Mesendoderm (in vitro differentiated cells): Measurements from ENCODE around the gene SCG5.

Experiments
- DNase-seq: peaks from one replicate; pipeline ENCODE4 v3.0.0; 2013
- H2AK5ac ChIP-seq: 2 replicates; pipeline ENCODE4 v1.6.1; 2013; ENCODE audit warnings: low read length, inconsistent platforms
- H2BK120ac ChIP-seq: 2 replicates; pipeline ENCODE4 v1.6.1; 2013; ENCODE audit warnings: low read depth, mild to moderate bottlenecking, low read length, moderate library complexity, mixed read lengths
- H2BK15ac ChIP-seq: replicated peaks from 2 replicates; pipeline ENCODE4 v1.6.1; 2013; ENCODE audit warnings: low read depth, mild to moderate bottlenecking, moderate library complexity
- H2BK5ac ChIP-seq: 2 replicates; pipeline ENCODE4 v1.6.1; 2013; ENCODE audit warnings: low read length, inconsistent platforms
- H3K18ac ChIP-seq: 2 replicates; pipeline ENCODE4 v1.6.1; 2013; ENCODE audit warnings: mild to moderate bottlenecking, low read length, mixed read lengths
- H3K23ac ChIP-seq: one replicate; pipeline ENCODE4 v1.6.1; 2013; ENCODE audit warnings: low read length
- H3K27ac ChIP-seq: 2 replicates; pipeline ENCODE4 v1.5.1; 2013; ENCODE audit warnings: low read depth, mild to moderate bottlenecking, inconsistent platforms, low read length, moderate library complexity
- H3K27me3 ChIP-seq: 2 replicates; pipeline ENCODE4 v1.6.1; 2013; ENCODE audit warnings: low read length, control low read depth, mild to moderate bottlenecking, inconsistent platforms; ENCODE audit not compliant: insufficient read depth, poor library complexity
- H3K36me3 ChIP-seq: 2 replicates; pipeline ENCODE4 v1.6.1; 2013; ENCODE audit warnings: low read length, inconsistent platforms; ENCODE audit not compliant: control insufficient read depth, insufficient read depth
- H3K4ac ChIP-seq: one replicate; pipeline ENCODE4 v1.6.1; 2013; ENCODE audit warnings: low read depth, mild to moderate bottlenecking, low read length, moderate library complexity
- H3K4me1 ChIP-seq: 2 replicates; pipeline ENCODE4 v1.6.1; 2013; ENCODE audit warnings: low read depth, low read length, inconsistent platforms; ENCODE audit not compliant: control insufficient read depth
- H3K4me2 ChIP-seq: 2 replicates; pipeline ENCODE4 v1.6.1; 2013; ENCODE audit warnings: low read length
- H3K4me3 ChIP-seq: 2 replicates; pipeline ENCODE4 v1.5.1; 2013; ENCODE audit warnings: mild to moderate bottlenecking, low read length
- H3K56ac ChIP-seq: one replicate; pipeline ENCODE4 v1.6.1; 2013; ENCODE audit warnings: low read length
- H3K79me1 ChIP-seq: 2 replicates; pipeline ENCODE4 v1.6.1; 2013; ENCODE audit warnings: low read length, inconsistent platforms
- H3K79me2 ChIP-seq: 2 replicates; pipeline ENCODE4 v1.6.1; 2013; ENCODE audit warnings: mild to moderate bottlenecking, low read length; ENCODE audit not compliant: control insufficient read depth, insufficient read depth
- H3K9ac ChIP-seq: 2 replicates; pipeline ENCODE4 v1.6.1; 2013; ENCODE audit warnings: low read length, inconsistent platforms
- H4K5ac ChIP-seq: one replicate; pipeline ENCODE4 v1.6.1; 2013; ENCODE audit warnings: low read length
- H4K8ac ChIP-seq: one replicate; pipeline ENCODE4 v1.6.1; 2013; ENCODE audit warnings: low read depth, mild to moderate bottlenecking, control low read depth, low read length, moderate library complexity
- WGBS: extraction: QIAGEN DNeasy Blood & Tissue Kit; methylation state at CpG from one replicate; pipeline ENCODE4 v1.1.7; 2013; ENCODE audit warnings: low lambda C conversion rate, missing lambda C conversion rate; ENCODE audit not compliant: insufficient coverage; ENCODE audit errors: extremely low coverage; 5-methylcytosine and 5-hydroxymethylcytosine counted together

The SCG5 gene

GRCh38 chr15:32669896-32670611 lies 28.5 kb downstream of the SCG5 start:
- peaks cover 8% of the 10 kb centered on the region for H3K4me1 ChIP-seq
- H3K79me1 ChIP-seq: no peaks in the 10 kb centered on the region

GRCh38 chr15:32670623-32671022 lies 29.1 kb downstream of the SCG5 start:
- no peak overlapping the region for H3K9ac ChIP-seq
- no peak overlapping the region for H3K27ac ChIP-seq
- H3K27me3 ChIP-seq: no peaks in the 10 kb centered on the region
- H3K79me1 ChIP-seq: no peaks in the 10 kb centered on the region
- H3K18ac ChIP-seq: no peak overlapping the region
- no peak overlapping the region for H4K5ac ChIP-seq
- no peak overlapping the region for H2BK5ac ChIP-seq
- no peak overlapping the region for H2BK120ac ChIP-seq
- H2BK15ac ChIP-seq: no peak overlapping the region
- H2AK5ac ChIP-seq: no peak overlapping the region
- no peak overlapping the region for H3K23ac ChIP-seq
- no peak overlapping the region for H3K4me3 ChIP-seq
- no peak for DNase-seq
- H3K4ac ChIP-seq: no peak overlapping the region
- no peak overlapping the region for H3K4me2 ChIP-seq
- H3K36me3 ChIP-seq: no peaks in the 10 kb centered on the region
- peaks cover 8% of the 10 kb centered on the region for H3K4me1 ChIP-seq
- no peaks in the 10 kb centered on the region for H3K79me2 ChIP-seq
- no peak overlapping the region for H4K8ac ChIP-seq
- H3K56ac ChIP-seq: no peak overlapping the region
- no CpG with 5 or more reads among the region's 3 CpGs for WGBS

More at GRCh38 chr15:32669896-32670611, 28.5 kb downstream of the SCG5 start:
- Histone ChIP-seq H4K8ac (no peak overlapping the region), H3K56ac (no peak overlapping the region), H3K27ac (no peak overlapping the region), H2AK5ac (no peak overlapping the region), H3K18ac (no peak overlapping the region), H3K9ac (no peak overlapping the region), H2BK15ac (no peak overlapping the region), H3K4ac (no peak overlapping the region), H4K5ac (no peak overlapping the region), H3K4me2 (no peak overlapping the region), H2BK120ac (no peak overlapping the region), H3K79me2 (no peaks in the 10 kb centered on the region), H3K23ac (no peak overlapping the region), H3K27me3 (no peaks in the 10 kb centered on the region), H2BK5ac (no peak overlapping the region), H3K36me3 (no peaks in the 10 kb centered on the region), H3K4me3 (no peak overlapping the region)
- peak; percentile 83 for DNase-seq
- WGBS: no CpG with 5 or more reads among the region's 5 CpGs

- H4K5ac ChIP-seq: no peak overlapping the region
- no peak overlapping the region for H2BK15ac ChIP-seq
- no peak overlapping the region for H2BK120ac ChIP-seq
- H3K56ac ChIP-seq: no peak overlapping the region
- no peak overlapping the region for H3K27ac ChIP-seq
- no peaks in the 10 kb centered on the region for H3K27me3 ChIP-seq
- no peak for DNase-seq
- H3K79me2 ChIP-seq: no peaks in the 10 kb centered on the region
- no CpG with 5 or more reads among the region's 29 CpGs for WGBS
- H3K23ac ChIP-seq: no peak overlapping the region
- H3K4me1 ChIP-seq: peaks cover 8% of the 10 kb centered on the region
- H2BK5ac ChIP-seq: no peak overlapping the region
- H3K36me3 ChIP-seq: no peaks in the 10 kb centered on the region
- no peak overlapping the region for H3K9ac ChIP-seq
- no peak overlapping the region for H3K4me2 ChIP-seq
- no peak overlapping the region for H4K8ac ChIP-seq
- no peak overlapping the region for H3K4me3 ChIP-seq
- H3K18ac ChIP-seq: no peak overlapping the region
- no peaks in the 10 kb centered on the region for H3K79me1 ChIP-seq
- H2AK5ac ChIP-seq: no peak overlapping the region
- H3K4ac ChIP-seq: no peak overlapping the region
These were observed 30.1 kb downstream of the SCG5 start for GRCh38 chr15:32671339-32672325.

- Histone ChIP-seq H3K36me3 (no peaks in the 10 kb centered on the region), H4K8ac (no peak overlapping the region), H3K4ac (no peak overlapping the region), H3K79me2 (no peaks in the 10 kb centered on the region), H3K4me1 (peaks cover 5% of the 10 kb centered on the region), H2AK5ac (no peak overlapping the region), H3K9ac (no peak overlapping the region), H3K27me3 (no peaks in the 10 kb centered on the region), H3K56ac (no peak overlapping the region), H3K27ac (no peak overlapping the region), H3K18ac (no peak overlapping the region), H3K4me3 (no peak overlapping the region), H2BK5ac (no peak overlapping the region), H4K5ac (no peak overlapping the region), H3K4me2 (no peak overlapping the region), H2BK120ac (no peak overlapping the region), H3K23ac (no peak overlapping the region), H3K79me1 (no peaks in the 10 kb centered on the region), H2BK15ac (no peak overlapping the region)
- DNase-seq: no peak
- WGBS: no CpG with 5 or more reads among the region's 2 CpGs
These were observed 33.2 kb downstream of the SCG5 start for GRCh38 chr15:32674681-32675080.

- no peaks in the 10 kb centered on the region for H3K27me3 ChIP-seq
- no peak for DNase-seq
- no CpG with 5 or more reads among the region's 6 CpGs for WGBS
- no peaks in the 10 kb centered on the region for H3K79me2 ChIP-seq
- no peak overlapping the region for H3K56ac ChIP-seq
- H4K5ac ChIP-seq: no peak overlapping the region
- no peak overlapping the region for H2BK120ac ChIP-seq
- no peak overlapping the region for H3K27ac ChIP-seq
- H3K9ac ChIP-seq: no peak overlapping the region
- H3K4ac ChIP-seq: no peak overlapping the region
- H3K79me1 ChIP-seq: no peaks in the 10 kb centered on the region
- no peak overlapping the region for H3K4me3 ChIP-seq
- H2BK15ac ChIP-seq: no peak overlapping the region
- H3K36me3 ChIP-seq: no peaks in the 10 kb centered on the region
- H3K18ac ChIP-seq: no peak overlapping the region
- no peaks in the 10 kb centered on the region for H3K4me1 ChIP-seq
- H2BK5ac ChIP-seq: no peak overlapping the region
- no peak overlapping the region for H3K23ac ChIP-seq
- no peak overlapping the region for H2AK5ac ChIP-seq
- H3K4me2 ChIP-seq: no peak overlapping the region
- H4K8ac ChIP-seq: no peak overlapping the region
These were observed 34.0 kb downstream of the SCG5 start for GRCh38 chr15:32675466-32675865.
